NCI-H82 (cell line): ENCODE measurements around the gene NPLOC4.
A peak's percentile ranks its signal among the peaks of the same experiment; 100 is the strongest.

Experiments
- DNase-seq: peaks from one replicate; lab custom pipeline; 2025; lab: John Stamatoyannopoulos, UW

Gene NPLOC4

GRCh38 chr17:81546906-81547613, 89.9 kb downstream of the NPLOC4 start:
- DNase-seq, result no peak

- DNase-seq, result no peak
These were observed 91.6 kb downstream of the NPLOC4 start for GRCh38 chr17:81545160-81545949.

- no peak for DNase-seq
These were observed 92.5 kb downstream of the NPLOC4 start for GRCh38 chr17:81544281-81544974.

DNA sequence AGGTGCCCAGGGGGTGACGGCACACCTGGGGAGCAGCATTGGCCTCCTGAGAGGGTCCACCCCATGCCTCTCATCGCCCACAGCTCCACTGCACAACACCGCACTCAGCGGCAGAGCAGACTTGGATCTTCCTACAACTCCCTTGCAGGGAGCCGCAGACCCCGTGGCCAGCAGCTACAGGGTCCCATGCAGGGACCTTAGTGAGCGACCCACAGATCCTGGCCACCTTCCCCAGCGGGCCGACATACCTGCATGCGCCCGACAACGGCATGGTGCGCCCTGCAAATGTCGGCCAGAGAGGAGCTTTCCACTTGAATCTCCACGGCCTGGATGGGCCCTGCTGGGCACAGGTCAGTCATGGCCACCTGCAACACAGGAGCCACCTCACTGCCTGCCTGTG, 93.2 kb downstream of the NPLOC4 start:
- DNase-seq, result no peak

- no peak for DNase-seq
These were observed 93.6 kb downstream of the NPLOC4 start for GRCh38 chr17:81543339-81543675.

DNA sequence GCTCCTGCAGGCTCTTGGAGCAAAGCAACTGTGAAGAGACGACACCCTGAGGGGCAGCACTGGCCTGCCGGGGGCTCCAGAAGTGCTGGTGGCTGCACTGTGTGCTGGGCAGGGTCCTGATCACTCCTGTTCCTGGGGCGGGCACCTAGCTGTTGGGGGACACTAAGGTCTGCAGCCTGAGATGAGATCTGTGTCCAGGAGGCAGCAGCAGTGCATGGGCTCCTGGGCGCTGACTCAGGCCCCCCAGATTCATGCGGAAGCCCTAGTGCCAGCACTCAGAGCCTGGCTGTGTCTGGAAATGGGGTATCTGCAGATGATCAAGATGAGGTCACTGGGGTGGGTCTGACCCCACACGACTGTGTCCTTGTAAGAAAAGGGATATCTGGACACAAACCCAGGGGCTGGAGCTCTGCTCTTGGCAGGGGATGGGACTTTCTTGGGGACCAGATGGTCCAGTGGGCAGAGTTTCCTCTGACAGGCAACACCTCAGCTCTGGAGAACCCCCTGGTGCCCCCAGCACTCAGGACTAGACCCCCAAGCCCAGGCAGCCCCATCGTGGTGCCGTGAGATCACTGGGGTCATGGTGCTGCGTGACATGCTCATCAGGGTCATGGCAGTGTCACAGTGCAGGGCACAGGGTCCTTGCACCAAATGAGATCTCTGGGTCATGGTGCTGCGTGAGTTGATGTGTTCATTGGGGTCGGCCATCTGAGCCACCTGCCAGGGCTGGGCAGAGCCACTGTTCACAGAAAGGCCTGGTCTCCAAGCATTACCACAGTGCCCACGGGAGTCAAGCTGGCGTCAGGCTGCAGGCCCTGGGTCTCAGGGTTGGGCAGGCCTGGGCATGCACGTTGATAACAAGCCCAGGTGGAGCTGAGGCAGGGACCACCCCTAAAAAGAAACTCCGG, 94.2 kb downstream of the NPLOC4 start:
- no peak for DNase-seq

- no peak for DNase-seq
These were observed 95.8 kb downstream of the NPLOC4 start for GRCh38 chr17:81541123-81541522.

DNA sequence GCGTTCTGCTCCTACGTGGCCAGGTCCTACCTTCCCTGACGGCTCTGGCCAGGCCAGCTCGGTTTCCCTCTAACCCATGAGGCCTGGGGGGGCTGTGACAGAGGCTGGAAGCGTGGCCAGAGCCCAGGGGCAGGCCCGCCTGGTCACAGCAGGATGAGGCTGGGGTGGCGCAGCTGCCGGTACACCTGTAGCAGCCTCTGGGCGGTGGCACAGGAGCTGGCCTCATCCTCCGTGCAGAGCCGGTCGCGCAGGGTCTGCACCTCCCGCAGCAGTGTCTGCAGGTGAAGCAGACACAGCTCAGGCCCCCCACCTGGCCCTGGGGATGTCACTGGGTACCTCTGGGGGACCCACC, 96.3 kb downstream of the NPLOC4 start:
- DNase-seq, result no peak

GRCh38 chr17:81539961-81540675, 96.8 kb downstream of the NPLOC4 start:
- no peak for DNase-seq

GRCh38 chr17:81539571-81539900, 97.4 kb downstream of the NPLOC4 start:
- DNase-seq, result no peak

DNA sequence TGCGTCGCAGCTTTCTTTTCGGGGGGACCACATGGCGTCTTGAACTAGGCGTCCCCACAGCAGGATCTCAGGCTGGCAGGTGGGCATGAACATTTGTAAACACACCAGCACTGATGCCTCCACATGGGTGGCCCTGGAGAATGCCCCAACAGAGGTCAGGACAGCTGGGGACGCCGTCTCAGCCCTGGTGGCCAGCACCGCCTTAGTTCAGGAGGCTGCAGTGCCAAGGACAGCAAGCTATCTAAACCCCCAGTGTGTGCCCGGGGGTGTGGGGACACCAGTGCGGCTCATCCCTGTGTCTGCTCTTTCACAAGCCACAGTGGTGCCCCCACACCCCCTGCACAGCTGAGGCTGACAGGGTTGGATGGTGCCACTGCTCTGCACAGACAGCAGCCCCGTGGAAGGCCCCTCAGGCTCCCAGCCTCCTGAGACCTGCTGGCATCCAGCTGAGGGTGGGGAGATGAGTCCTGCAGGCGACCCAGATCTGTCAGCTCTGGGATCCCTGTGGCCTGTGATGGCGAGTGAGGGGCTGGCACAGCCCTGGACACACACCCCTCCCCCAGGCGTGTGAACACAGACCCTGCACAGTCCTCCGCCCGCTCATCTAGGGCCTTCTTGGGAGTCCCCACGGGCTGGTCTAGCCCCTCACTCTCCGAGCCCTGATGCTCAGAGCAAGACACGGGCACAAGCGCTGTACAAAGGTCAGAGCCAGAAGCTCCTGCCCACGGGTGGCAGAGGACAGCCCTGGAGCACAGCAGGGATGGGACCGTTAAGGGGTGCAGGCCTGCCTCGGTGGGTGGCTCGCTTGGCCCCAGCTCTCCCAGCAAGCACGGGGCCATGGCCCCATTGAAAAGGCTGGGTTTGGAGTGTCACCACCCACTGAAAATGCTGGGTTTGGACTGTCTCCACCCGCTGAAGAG, 98.0 kb downstream of the NPLOC4 start:
- DNase-seq, result no peak

- peak; percentile 92 for DNase-seq
These were observed 98.9 kb downstream of the NPLOC4 start for GRCh38 chr17:81537856-81538555.

GRCh38 chr17:81537343-81537855, 99.5 kb downstream of the NPLOC4 start:
- peak; percentile 62 for DNase-seq

GRCh38 chr17:81536299-81537290, 100.3 kb downstream of the NPLOC4 start:
- peak; percentile 51 for DNase-seq

- no peak for DNase-seq
These were observed 101.2 kb downstream of the NPLOC4 start for GRCh38 chr17:81535480-81536298.

GRCh38 chr17:81535007-81535328, 101.9 kb downstream of the NPLOC4 start:
- DNase-seq, result no peak

DNA sequence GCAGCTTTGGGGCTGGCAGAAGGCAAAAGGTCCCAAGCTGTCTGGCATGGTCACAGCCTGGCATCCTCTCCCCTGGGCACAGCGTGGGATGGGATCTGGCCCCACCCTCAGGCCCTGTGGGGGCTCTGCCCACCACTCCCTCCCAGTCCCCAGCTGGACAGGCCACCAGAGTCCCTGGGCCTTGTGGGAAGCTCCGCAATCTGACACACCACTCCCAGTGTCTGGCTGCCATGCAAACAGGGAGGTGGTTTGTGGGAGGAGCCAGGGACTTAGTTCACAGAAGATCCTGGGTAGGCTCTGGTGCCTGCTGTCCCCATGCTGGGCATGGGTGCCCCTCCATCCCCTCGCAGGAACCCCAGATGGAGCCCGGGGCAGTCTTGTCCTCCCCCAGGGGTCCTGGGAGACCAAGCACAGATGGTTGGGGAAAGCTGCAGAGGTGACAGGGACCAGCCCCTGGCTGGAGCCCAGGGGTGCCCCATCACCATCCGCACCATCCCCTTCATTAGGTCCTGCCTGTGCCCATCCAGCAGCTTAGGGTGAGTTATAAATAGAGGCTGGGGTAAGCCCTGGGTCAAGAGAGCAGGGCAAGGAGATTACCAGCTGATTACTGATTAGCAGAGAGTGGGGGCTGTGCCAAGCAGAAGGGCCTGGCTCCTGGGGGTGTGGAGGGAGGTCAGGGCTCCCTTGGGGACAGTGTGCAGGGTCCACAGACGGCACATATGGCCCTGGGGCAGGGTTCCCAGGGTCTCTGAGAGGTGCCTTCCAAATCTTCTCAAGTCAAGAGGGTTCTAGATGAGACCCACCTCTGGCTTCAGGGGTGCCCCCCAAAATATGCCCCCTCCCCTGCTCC, 102.5 kb downstream of the NPLOC4 start:
- DNase-seq, result peak; percentile 64
